Suprapubic skin (tissue), 4 donors: ENCODE results near the gene HDAC7.

Experiments used
- CTCF ChIP-seq, 2 donors: fragments of 200-600 bp in 1 of 2; fragments of 450-650 bp in 1 of 2; sonication (generic) in 1 of 2; IDR thresholded peaks; one replicate each; pipeline ENCODE4 v1.5.1; 2016 to 2019; ENCODE audit warnings: antibody characterized with exemption in 2 of 2, mild to moderate bottlenecking in 1 of 2, moderate library complexity in 1 of 2
- POLR2A ChIP-seq, 2 donors: fragments of 450-650 bp; IDR thresholded peaks; one replicate each; pipeline ENCODE4 v1.6.1; 2017; ENCODE audit warnings: antibody characterized with exemption in 2 of 2, mild to moderate bottlenecking in 2 of 2, moderate library complexity in 2 of 2
- POLR2AphosphoS5 ChIP-seq, 3 donors: sonication (generic); formaldehyde crosslinking; IDR thresholded peaks; one replicate each; pipeline ENCODE4 v1.6.1; 2017; ENCODE audit warnings: antibody characterized with exemption in 3 of 3

DNA sequence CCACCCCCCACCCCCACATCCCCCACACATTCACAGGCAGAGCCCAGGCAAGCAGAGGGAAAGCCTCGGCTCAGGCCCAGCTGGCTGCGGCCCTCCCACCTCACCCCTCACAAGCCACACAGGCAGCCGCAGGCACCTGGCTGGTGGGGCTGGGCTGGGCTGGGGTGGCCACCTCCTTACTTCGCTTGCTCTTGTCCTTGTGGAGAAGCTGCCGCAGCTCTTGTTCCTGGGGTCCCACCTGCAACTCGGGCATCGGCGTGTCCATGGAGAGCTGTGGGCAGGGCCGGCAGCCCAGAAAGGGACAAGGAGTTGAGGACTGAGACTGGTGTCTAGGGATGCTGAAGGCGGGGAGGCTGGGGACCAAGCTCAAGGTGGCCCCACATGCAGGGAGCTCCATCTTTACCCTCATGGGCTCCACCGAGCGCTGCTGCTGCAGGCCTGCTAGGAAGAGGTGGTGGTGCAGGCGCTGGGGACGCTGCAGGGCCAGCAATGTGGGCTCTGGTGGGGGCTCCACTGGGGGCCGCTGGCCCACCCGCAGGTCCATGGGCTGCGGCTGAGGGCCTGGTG, 21.2 kb downstream of the HDAC7 start:
- TF ChIP-seq CTCF (IDR thresholded peaks at IDR 0.05) (no peak), POLR2AphosphoS5 (IDR thresholded peaks at IDR 0.05) (no peak), POLR2A (IDR thresholded peaks at IDR 0.05) (no peak)
